ENCODE results near the gene KCNS1.

- TF ChIP-seq CTCF (IDR thresholded peaks at IDR 0.05; ENCODE audit: insufficient read depth, low read length) (no peak), POLR2AphosphoS5 (IDR thresholded peaks at IDR 0.05; ENCODE audit: low read depth) (no peak), SPI1 (IDR thresholded peaks at IDR 0.05; ENCODE audit: borderline replicate concordance, low read depth) (no peak), GABPA (IDR thresholded peaks at IDR 0.05; ENCODE audit: low read depth) (no peak), REST (IDR thresholded peaks at IDR 0.05; ENCODE audit: insufficient replicate concordance, low read depth) (no peak)
These were observed 12.7 kb downstream of the KCNS1 start for GRCh38 chr20:45088247-45088646.
